ENCODE measurements around the gene GGT5. TPM values are rescaled to one million over a fixed set of nuclear protein-coding genes. Genes with fewer than 3 reads are reported as not detected.
"Not testable (repeated sequence)": the region's sequence is repeated elsewhere in the genome, so short reads cannot be mapped to it uniquely, and the experiment has no call there.

Gene GGT5
- total RNA-seq, 1 donor from 2014 or later, result 10.7 TPM

DNA sequence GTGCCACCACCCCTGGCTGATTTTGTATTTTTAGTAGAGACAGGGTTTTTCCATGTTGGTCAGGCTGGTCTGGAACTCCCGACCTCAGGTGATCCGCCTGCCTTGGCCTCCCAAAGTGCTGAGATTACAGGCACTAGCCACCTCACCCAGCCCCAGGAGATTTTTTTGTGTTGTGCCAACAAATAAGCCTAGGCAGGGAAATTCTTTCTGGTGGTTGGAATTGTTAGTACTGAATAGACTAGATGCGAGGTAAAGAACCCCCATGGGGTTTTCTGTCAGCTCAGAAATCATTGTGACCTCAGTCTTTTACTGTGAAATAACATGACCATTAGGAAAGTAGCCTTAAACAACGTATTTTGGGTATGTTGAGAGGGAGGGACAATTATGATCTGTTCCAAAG, 29.0 kb upstream of the GGT5 start:
- H3K27ac Mint-ChIP-seq (ENCODE audit: unreplicated experiment), result peak overlapping the region; percentile 22
- DNase-seq; H3K36me3 Mint-ChIP-seq (ENCODE audit: unreplicated experiment); H3K27me3 Mint-ChIP-seq (ENCODE audit: unreplicated experiment); H3K9me3 Mint-ChIP-seq (ENCODE audit: unreplicated experiment): not testable (repeated sequence)
- H3K4me1 Mint-ChIP-seq (ENCODE audit: low read depth, unreplicated experiment), result peaks cover 26% of the 10 kb centered on the region
- H3K4me3 Mint-ChIP-seq (ENCODE audit: unreplicated experiment), result peak overlapping the region; percentile 96

DNA sequence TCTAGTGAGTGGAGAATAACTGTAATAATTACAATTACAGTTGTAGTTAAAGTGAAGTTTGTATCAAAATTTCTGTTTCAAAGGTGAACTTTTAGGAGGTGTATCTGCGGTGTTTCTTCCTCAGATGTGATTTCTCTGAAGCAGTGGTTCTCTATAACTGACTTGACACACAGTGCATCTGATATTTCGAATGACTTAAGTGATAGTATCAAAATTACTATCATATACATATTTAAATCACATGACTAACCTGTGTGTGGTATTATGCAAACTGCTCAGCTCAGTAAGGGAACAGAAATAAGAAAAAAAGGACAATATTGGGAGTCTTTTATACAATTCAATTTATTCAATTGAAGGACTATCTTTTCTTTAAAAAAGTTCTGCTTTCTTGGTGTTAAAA, 28.1 kb upstream of the GGT5 start:
- DNase-seq; H3K27me3 Mint-ChIP-seq (ENCODE audit: unreplicated experiment); H3K27ac Mint-ChIP-seq (ENCODE audit: unreplicated experiment); H3K9me3 Mint-ChIP-seq (ENCODE audit: unreplicated experiment); H3K36me3 Mint-ChIP-seq (ENCODE audit: unreplicated experiment): not testable (repeated sequence)
- Mint-ChIP-seq H3K4me3 (ENCODE audit: unreplicated experiment) (peak overlapping the region; percentile 96), H3K4me1 (ENCODE audit: low read depth, unreplicated experiment) (peaks cover 26% of the 10 kb centered on the region)

DNA sequence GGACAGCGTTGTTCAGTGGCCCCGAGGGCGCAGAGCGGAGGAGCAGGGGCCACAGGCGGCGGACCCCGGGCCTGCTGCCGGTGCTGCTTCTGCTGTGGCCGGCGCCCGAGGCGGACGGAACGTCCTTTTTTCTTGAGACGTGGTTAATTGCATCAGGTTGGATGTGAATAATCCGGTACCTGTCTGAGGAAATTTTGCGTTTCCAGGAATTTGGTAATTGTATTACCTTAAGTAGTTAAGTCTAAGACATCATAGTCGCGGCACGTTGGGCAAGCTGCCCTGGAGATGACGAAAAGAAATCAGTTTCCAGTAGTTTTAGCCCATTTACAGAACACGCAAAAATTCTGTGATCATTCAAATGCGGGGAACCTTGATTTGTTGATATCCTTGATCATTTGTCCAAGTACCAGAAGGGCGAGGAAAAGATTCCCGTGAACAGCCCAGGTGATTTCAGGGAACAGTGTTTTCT, 26.5 kb upstream of the GGT5 start:
- Mint-ChIP-seq H3K27me3 (ENCODE audit: unreplicated experiment) (no peaks in the 10 kb centered on the region), H3K9me3 (ENCODE audit: unreplicated experiment) (peaks cover 2% of the 10 kb centered on the region), H3K27ac (ENCODE audit: unreplicated experiment) (peak overlapping the region; percentile 91), H3K4me1 (ENCODE audit: low read depth, unreplicated experiment) (peaks cover 20% of the 10 kb centered on the region), H3K36me3 (ENCODE audit: unreplicated experiment) (no peaks in the 10 kb centered on the region), H3K4me3 (ENCODE audit: unreplicated experiment) (peak overlapping the region; percentile 96)
- TF ChIP-seq, protein P1, sequence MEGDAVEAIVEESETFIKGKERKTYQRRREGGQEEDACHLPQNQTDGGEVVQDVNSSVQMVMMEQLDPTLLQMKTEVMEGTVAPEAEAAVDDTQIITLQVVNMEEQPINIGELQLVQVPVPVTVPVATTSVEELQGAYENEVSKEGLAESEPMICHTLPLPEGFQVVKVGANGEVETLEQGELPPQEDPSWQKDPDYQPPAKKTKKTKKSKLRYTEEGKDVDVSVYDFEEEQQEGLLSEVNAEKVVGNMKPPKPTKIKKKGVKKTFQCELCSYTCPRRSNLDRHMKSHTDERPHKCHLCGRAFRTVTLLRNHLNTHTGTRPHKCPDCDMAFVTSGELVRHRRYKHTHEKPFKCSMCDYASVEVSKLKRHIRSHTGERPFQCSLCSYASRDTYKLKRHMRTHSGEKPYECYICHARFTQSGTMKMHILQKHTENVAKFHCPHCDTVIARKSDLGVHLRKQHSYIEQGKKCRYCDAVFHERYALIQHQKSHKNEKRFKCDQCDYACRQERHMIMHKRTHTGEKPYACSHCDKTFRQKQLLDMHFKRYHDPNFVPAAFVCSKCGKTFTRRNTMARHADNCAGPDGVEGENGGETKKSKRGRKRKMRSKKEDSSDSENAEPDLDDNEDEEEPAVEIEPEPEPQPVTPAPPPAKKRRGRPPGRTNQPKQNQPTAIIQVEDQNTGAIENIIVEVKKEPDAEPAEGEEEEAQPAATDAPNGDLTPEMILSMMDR (IDR thresholded peaks at IDR 0.05; ENCODE audit: partially characterized antibody, unreplicated experiment), result no peak
- no peak for DNase-seq

DNA sequence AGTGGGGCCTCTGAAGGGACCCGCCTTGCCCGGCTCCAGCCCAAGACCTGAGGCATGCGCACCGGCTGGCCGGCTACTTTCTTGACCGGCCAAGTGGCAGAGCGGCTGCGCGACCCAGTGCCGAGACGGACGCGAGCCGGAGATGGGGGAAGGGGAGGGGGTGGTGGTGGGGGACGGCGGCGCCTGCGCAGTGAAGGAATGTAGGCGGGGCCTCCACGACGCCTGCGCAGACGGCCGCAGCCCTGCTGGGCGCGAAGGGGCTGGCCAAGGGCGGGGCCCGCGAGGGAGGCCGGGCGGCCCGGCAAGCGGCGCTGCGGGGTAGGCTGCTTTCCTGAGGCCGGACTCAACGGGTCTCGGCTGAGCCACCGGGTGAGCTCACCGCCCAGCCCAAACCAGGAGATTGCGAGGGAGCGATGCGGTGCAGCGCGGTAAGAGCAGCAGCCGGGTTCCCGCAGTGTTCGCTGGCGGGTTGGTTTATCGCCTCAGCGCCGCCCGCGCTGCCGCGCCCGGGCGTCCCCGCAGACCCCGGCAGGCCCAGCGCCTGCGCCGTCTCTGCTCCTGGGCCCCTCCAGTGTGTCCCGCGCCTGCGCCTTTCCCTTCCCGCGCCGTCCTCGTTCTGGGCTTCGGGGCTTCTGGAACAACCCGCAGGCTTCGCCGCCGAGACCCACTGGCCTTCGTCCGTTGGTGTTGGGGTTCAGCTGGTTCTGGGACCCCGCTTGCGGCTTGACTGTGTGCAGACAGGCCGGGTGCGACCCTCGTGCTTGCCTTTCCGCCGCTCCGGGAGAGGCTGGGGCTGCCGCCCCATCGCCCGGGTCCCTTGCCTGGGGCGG, 25.9 kb upstream of the GGT5 start, which contains the start of gene SPECC1L:
Gene SPECC1L (plus strand): TSS at position 276 of the 830 bp plus-strand sequence. CDS start 31,401 bp downstream, outside the sequence.
- Mint-ChIP-seq H3K4me3 (ENCODE audit: unreplicated experiment) (peak within 1 kb of the TSS; percentile 96), H3K36me3 (ENCODE audit: unreplicated experiment) (no peaks in the 10 kb centered on the region), H3K27ac (ENCODE audit: unreplicated experiment) (peak within 1 kb of the TSS; percentile 91), H3K9me3 (ENCODE audit: unreplicated experiment) (peaks cover 2% of the 10 kb centered on the region), H3K4me1 (ENCODE audit: low read depth, unreplicated experiment) (peaks cover 22% of the 10 kb centered on the region), H3K27me3 (ENCODE audit: unreplicated experiment) (no peaks in the 10 kb centered on the region)
- TF ChIP-seq, protein P1 (IDR thresholded peaks at IDR 0.05; ENCODE audit: partially characterized antibody, unreplicated experiment), result no peak
- DNase-seq, result peak; percentile 95

DNA sequence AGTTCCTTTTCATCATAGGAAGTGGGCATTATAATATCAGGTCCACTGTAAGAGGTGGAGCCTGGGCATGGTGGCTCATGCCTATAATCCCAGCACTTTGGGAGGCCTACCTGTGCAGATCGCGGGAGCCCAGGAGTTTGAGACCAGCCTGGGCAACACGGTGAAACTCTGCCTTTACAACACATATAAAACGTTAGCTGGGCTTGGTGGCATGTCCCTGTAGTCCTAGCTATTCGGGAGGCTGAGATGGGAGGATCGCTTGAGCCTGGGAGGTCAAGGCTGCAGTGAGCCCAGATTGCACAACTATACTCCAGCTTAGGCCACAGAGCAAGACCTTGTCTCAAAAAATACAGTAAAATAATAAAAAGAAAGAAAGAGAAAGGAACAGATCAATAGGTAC, 21.6 kb upstream of the GGT5 start:
- not testable (repeated sequence) for H3K36me3 Mint-ChIP-seq (ENCODE audit: unreplicated experiment); H3K9me3 Mint-ChIP-seq (ENCODE audit: unreplicated experiment); H3K4me3 Mint-ChIP-seq (ENCODE audit: unreplicated experiment); DNase-seq; H3K27ac Mint-ChIP-seq (ENCODE audit: unreplicated experiment); H3K27me3 Mint-ChIP-seq (ENCODE audit: unreplicated experiment)
- H3K4me1 Mint-ChIP-seq (ENCODE audit: low read depth, unreplicated experiment), result peaks cover 16% of the 10 kb centered on the region

DNA sequence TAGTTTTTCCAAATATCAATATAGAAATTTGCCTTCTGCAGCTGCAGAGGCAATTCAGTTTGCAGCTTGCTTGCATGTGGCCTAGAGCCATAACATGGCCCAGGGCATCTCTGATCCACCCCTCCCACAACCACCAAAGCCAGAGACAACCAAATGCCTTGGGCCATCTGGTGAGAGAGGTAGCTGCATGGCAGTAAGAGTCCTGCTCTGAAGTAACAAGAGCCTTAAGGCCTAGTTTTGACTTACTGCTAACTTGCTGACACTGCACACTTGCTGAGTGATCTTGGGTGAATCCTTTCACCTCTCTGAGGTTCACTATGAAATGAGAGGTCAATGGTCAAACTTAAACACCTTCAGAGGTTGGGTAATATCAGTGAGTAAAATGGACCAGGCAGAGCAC, 20.9 kb upstream of the GGT5 start:
- Mint-ChIP-seq H3K9me3 (ENCODE audit: unreplicated experiment) (peaks cover 2% of the 10 kb centered on the region), H3K27me3 (ENCODE audit: unreplicated experiment) (peaks cover 2% of the 10 kb centered on the region), H3K36me3 (ENCODE audit: unreplicated experiment) (no peaks in the 10 kb centered on the region), H3K4me3 (ENCODE audit: unreplicated experiment) (no peak overlapping the region), H3K4me1 (ENCODE audit: low read depth, unreplicated experiment) (peaks cover 16% of the 10 kb centered on the region), H3K27ac (ENCODE audit: unreplicated experiment) (no peak overlapping the region)
- DNase-seq, result no peak
- TF ChIP-seq, protein P1 (IDR thresholded peaks at IDR 0.05; ENCODE audit: partially characterized antibody, unreplicated experiment), result no peak

DNA sequence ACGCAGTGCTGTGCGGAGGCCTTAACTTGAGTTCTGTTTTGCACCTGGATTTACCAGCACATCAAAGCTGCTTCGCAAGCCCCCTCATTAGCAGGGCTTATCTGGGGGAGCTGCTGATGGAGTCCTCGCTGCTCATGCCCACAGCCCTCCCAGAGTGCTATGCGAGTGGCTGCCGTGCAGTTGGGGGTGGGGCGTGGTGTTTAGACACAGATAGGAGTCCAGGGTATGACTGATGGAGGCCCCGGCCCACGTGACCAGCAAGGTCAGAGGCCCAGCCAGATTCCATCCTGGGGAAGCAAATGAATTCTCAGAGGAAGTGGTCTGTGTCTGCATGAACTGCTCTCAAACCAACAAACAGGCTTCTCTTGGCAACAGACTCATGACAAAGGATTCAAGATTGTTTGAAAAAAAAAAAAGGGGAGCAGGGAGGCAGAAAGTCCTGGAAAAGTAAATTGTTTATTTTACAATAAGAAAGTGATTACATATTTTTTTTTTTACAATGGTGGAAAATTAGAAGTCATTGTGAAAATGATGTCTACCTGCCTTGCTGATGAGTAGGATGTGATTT, 19.5 kb upstream of the GGT5 start:
- H3K9me3 Mint-ChIP-seq (ENCODE audit: unreplicated experiment); DNase-seq; H3K27me3 Mint-ChIP-seq (ENCODE audit: unreplicated experiment); H3K4me3 Mint-ChIP-seq (ENCODE audit: unreplicated experiment); H3K36me3 Mint-ChIP-seq (ENCODE audit: unreplicated experiment): not testable (repeated sequence)
- H3K27ac Mint-ChIP-seq (ENCODE audit: unreplicated experiment), result peak overlapping the region; percentile 84
- H3K4me1 Mint-ChIP-seq (ENCODE audit: low read depth, unreplicated experiment), result peaks cover 16% of the 10 kb centered on the region

DNA sequence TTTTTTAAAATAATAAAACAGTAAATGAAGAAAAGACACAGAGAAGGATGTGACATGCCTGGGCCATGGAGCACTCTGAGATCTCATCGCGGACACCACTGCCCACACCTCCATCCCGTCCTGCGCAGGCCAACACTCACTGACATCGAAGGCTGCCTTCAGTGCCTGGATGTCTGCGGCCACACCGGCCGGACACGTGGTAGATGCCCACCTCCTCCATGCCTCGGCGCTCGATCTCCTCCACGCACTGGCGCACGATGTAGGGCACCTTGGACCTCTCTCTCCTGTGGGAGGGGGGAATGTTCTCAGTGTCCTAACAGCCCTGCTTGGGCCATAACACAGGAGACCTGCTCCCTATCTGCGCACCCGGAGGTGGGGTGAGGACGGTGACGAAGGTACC, 18.6 kb upstream of the GGT5 start:
- not testable (repeated sequence) for H3K36me3 Mint-ChIP-seq (ENCODE audit: unreplicated experiment); H3K27me3 Mint-ChIP-seq (ENCODE audit: unreplicated experiment); H3K9me3 Mint-ChIP-seq (ENCODE audit: unreplicated experiment); DNase-seq; H3K4me3 Mint-ChIP-seq (ENCODE audit: unreplicated experiment)
- peaks cover 16% of the 10 kb centered on the region for H3K4me1 Mint-ChIP-seq (ENCODE audit: low read depth, unreplicated experiment)
- H3K27ac Mint-ChIP-seq (ENCODE audit: unreplicated experiment), result peak overlapping the region; percentile 50

DNA sequence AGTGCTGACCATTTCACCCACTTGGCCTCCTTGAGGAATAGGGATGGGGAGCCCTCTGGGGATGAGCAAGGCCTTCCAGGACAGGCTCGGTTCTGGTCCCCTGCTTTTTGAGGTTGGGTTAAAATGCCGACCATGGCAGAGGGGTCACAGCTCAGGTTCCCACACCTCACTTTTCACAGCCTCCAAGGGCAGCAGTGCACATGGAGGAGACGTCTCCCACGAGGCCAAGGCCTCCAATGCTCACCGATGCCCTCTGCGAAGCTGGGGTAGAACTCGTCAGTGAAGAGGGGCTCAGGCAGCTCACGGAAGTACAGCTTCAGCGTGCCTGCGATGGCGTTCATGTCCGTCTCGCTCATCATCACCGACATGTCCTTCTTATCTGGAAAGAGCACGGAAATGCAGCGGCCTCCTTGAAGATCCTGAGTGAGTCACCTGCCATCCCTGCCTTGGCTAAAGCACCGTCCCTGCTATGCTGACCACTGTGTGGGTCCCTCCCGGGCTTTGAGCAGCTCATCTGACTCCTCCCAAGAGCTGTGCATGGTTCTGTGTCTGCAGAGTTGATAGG, 17.4 kb upstream of the GGT5 start:
- H3K9me3 Mint-ChIP-seq (ENCODE audit: unreplicated experiment); H3K27me3 Mint-ChIP-seq (ENCODE audit: unreplicated experiment); DNase-seq; H3K4me3 Mint-ChIP-seq (ENCODE audit: unreplicated experiment); H3K36me3 Mint-ChIP-seq (ENCODE audit: unreplicated experiment); H3K27ac Mint-ChIP-seq (ENCODE audit: unreplicated experiment): not testable (repeated sequence)
- H3K4me1 Mint-ChIP-seq (ENCODE audit: low read depth, unreplicated experiment), result peaks cover 16% of the 10 kb centered on the region

All from glutamatergic neuron (in vitro differentiated cells).